Panc1 (cell line): ENCODE data around the gene RXRB.

ENCODE experiments used
- CTCF ChIP-seq: fragments of 450-650 bp; IDR thresholded peaks from 2 replicates; pipeline ENCODE4 v1.5.1; 2017; ENCODE audit warnings: mild to moderate bottlenecking
- POLR2AphosphoS5 ChIP-seq: IDR thresholded peaks from 2 replicates; pipeline ENCODE4 v1.6.1; 2012; ENCODE audit warnings: mild to moderate bottlenecking, low read depth, low read length, moderate library complexity
- SIN3A ChIP-seq: IDR thresholded peaks from 2 replicates; pipeline ENCODE4 v1.6.1; 2012; ENCODE audit warnings: low read depth, mild to moderate bottlenecking, low read length, moderate library complexity, borderline replicate concordance; ENCODE audit not compliant: insufficient read depth

DNA sequence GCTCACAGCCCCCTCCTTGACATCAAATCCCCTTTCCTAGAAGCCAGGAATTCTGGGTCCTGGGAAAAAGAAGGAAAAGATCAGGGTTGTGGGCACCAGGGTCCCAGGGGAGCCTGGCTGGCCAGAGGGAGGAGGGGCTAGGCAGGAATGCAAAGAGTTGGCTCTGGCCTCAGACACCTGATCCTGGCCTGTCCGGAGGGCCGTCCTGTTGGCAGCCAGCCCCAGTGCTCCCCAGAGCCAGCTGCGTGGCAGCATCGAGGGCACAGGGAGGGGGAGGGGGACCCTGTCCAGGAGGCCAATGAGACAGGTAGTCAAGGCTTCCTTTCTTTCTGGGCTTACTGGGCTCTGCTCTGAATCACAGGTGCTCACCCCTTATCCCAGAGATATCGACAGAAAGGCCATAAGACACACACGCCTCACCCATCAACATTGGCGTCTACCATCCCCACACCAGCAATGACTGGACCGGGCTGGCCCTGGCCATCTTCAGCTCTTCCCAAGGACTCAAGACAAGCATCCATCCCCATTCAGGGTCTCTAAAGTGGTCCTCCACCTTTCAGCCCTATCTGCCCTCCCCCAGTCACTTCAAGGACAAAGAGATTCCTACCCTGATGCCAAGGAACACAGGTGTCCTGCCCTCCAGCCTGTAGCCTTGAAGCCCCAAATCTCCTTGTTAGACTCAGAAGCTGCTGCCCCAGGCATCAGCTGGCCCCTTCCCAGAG is 8.9 kb downstream of the RXRB start:
- TF ChIP-seq CTCF (no peak), POLR2AphosphoS5 (no peak), SIN3A (no peak)
